HEK293 (cell line): ENCODE measurements around the gene AKAP8L.

ENCODE experiments used
- HOXA7 ChIP-seq: sonication (generic); formaldehyde crosslinking; IDR thresholded peaks from 2 replicates; pipeline ENCODE4 v1.8.1; 2022; ENCODE audit warnings: missing genetic modification reagents, borderline replicate concordance
- MYNN ChIP-seq: fragments of 450-650 bp; formaldehyde crosslinking; IDR thresholded peaks from 2 replicates; pipeline ENCODE4 v1.5.1; 2016; ENCODE audit warnings: missing biosample characterization, missing genetic modification characterization, borderline replicate concordance
- PATZ1 ChIP-seq: fragments of 450-650 bp; formaldehyde crosslinking; IDR thresholded peaks from 2 replicates; pipeline ENCODE4 v1.5.1; 2016; ENCODE audit warnings: missing biosample characterization, missing genetic modification characterization
- TCF7L2 ChIP-seq: IDR thresholded peaks from 2 replicates; pipeline ENCODE4 v1.6.1; 2011; ENCODE audit warnings: low read depth, mild to moderate bottlenecking, inconsistent platforms, low read length, moderate library complexity, borderline replicate concordance
- ZBTB7A ChIP-seq: fragments of 450-650 bp; formaldehyde crosslinking; IDR thresholded peaks from 2 replicates; pipeline ENCODE4 v1.5.1; 2016; ENCODE audit warnings: low read depth, missing biosample characterization, missing genetic modification characterization
- ZNF473 ChIP-seq: fragments of 450-650 bp; formaldehyde crosslinking; IDR thresholded peaks from 2 replicates; pipeline ENCODE4 v1.5.1; 2017; ENCODE audit warnings: missing biosample characterization, missing genetic modification characterization
- ZNF747 ChIP-seq: fragments of 450-650 bp; formaldehyde crosslinking; IDR thresholded peaks from 2 replicates; pipeline ENCODE4 v1.5.1; 2016; ENCODE audit warnings: missing biosample characterization, missing genetic modification characterization
- TF ChIP-seq, protein P1 (sequence below): fragments of 450-650 bp; formaldehyde crosslinking; IDR thresholded peaks from 2 replicates; pipeline ENCODE4 v1.5.1; 2016; ENCODE audit warnings: missing biosample characterization, missing genetic modification characterization

DNA sequence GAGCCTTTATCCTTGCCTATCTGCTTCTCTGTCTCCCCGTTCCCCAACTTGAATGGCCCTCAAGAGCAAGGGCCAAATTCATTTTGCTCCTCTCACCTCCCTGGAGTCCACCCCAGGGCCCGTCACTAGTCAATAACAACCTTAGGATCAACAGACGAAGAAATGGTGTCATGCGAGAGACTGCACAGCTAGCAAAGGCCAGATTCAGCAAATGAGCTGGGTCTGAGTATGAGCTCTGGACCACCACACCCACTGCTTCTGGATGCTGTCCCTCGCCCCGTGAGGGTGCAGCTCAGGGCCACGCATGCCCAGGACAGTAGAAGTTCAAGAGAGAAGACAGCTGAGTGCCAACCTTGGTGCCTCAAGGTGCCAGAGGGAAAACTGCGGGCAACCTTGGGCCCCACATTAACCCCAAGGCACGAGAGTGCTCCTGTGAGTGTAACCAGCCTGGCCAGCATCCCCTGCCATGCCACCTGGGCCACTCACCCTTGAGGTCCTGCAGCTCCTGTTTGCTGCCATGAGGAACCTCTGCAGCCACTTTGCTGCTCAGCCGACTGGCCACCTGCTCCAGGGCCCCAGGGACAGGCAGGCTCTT lies 11.8 kb upstream of the AKAP8L start:
- no peak for TF ChIP-seq ZBTB7A
- TF ChIP-seq MYNN (tag by site-specific recombination) = no peak
- no peak for TF ChIP-seq PATZ1
- no peak for TF ChIP-seq ZNF747
- TF ChIP-seq ZNF473 = no peak
- TF ChIP-seq, protein P1, sequence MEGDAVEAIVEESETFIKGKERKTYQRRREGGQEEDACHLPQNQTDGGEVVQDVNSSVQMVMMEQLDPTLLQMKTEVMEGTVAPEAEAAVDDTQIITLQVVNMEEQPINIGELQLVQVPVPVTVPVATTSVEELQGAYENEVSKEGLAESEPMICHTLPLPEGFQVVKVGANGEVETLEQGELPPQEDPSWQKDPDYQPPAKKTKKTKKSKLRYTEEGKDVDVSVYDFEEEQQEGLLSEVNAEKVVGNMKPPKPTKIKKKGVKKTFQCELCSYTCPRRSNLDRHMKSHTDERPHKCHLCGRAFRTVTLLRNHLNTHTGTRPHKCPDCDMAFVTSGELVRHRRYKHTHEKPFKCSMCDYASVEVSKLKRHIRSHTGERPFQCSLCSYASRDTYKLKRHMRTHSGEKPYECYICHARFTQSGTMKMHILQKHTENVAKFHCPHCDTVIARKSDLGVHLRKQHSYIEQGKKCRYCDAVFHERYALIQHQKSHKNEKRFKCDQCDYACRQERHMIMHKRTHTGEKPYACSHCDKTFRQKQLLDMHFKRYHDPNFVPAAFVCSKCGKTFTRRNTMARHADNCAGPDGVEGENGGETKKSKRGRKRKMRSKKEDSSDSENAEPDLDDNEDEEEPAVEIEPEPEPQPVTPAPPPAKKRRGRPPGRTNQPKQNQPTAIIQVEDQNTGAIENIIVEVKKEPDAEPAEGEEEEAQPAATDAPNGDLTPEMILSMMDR (tag by site-specific recombination) = no peak
- no peak for TF ChIP-seq HOXA7 (CRISPR knock-in tag)
- TF ChIP-seq TCF7L2 = no peak
